ENCODE measurements around the gene CRYBG1. TPM values are rescaled to one million over a fixed set of nuclear protein-coding genes. Genes with fewer than 3 reads are reported as not detected.

Gene CRYBG1
- total RNA-seq, 2 donors from 2014 or later = 2.5 to 2.7 TPM

- peak; percentile 61 for DNase-seq
- 0 to 23% methylated on average over 1 to 2 of the region's 2 CpGs for WGBS, 2 experiments (ENCODE audit: insufficient coverage in 1 of 2, insufficient read length in 1 of 2)
- no peak overlapping the region for H3K27ac Mint-ChIP-seq
- H3K9me3 Mint-ChIP-seq = peaks cover 8% of the 10 kb centered on the region
- H3K36me3 Mint-ChIP-seq (ENCODE audit: low read depth) = peaks cover 3% of the 10 kb centered on the region
- H3K9me3 ChIP-seq (ENCODE audit: control insufficient read depth, low read length) = no peaks in the 10 kb centered on the region
- H3K4me1 ChIP-seq (ENCODE audit: control insufficient read depth, insufficient read depth, low read length) = no peaks in the 10 kb centered on the region
- H3K4me3 ChIP-seq (ENCODE audit: low read length) = no peak overlapping the region
- H3K36me3 ChIP-seq (ENCODE audit: control insufficient read depth, insufficient read depth, low read length) = no peaks in the 10 kb centered on the region
- H3K4me3 Mint-ChIP-seq = no peak overlapping the region
- no peak overlapping the region for H3K27ac ChIP-seq (ENCODE audit: low read depth, low read length)
- H3K9ac ChIP-seq (ENCODE audit: extremely low read depth, low read length, poor library complexity, severe bottlenecking) = no peak overlapping the region
- peaks cover 3% of the 10 kb centered on the region for H3K4me1 Mint-ChIP-seq
- peak; percentile 87 for TF ChIP-seq CTCF (conservative IDR thresholded peaks at IDR 0.05)
- H3K27me3 Mint-ChIP-seq (ENCODE audit: insufficient read depth) = no peaks in the 10 kb centered on the region
- H3K27me3 ChIP-seq (ENCODE audit: control insufficient read depth, insufficient read depth, low read length, poor library complexity, severe bottlenecking) = no peaks in the 10 kb centered on the region
Observed at GRCh38 chr6:106608080-106608668, 247.7 kb downstream of the CRYBG1 start.

- Mint-ChIP-seq H3K9me3 (peaks cover 8% of the 10 kb centered on the region), H3K27ac (no peak overlapping the region), H3K27me3 (ENCODE audit: insufficient read depth) (no peaks in the 10 kb centered on the region), H3K4me1 (peaks cover 18% of the 10 kb centered on the region), H3K4me3 (no peak overlapping the region), H3K36me3 (ENCODE audit: low read depth) (peaks cover 3% of the 10 kb centered on the region)
- Histone ChIP-seq H3K9me3 (ENCODE audit: control insufficient read depth, low read length) (no peaks in the 10 kb centered on the region), H3K4me3 (ENCODE audit: low read length) (no peak overlapping the region), H3K27me3 (ENCODE audit: control insufficient read depth, insufficient read depth, low read length, poor library complexity, severe bottlenecking) (no peaks in the 10 kb centered on the region), H3K27ac (ENCODE audit: low read depth, low read length) (no peak overlapping the region), H3K36me3 (ENCODE audit: control insufficient read depth, insufficient read depth, low read length) (no peaks in the 10 kb centered on the region), H3K9ac (ENCODE audit: extremely low read depth, low read length, poor library complexity, severe bottlenecking) (no peak overlapping the region), H3K4me1 (ENCODE audit: control insufficient read depth, insufficient read depth, low read length) (no peaks in the 10 kb centered on the region)
- TF ChIP-seq CTCF (conservative IDR thresholded peaks at IDR 0.05) = peak; percentile 74
- DNase-seq = peak; percentile 69
- 78 to 80% methylated on average over 5 to 6 of the region's 6 CpGs for WGBS, 2 experiments (ENCODE audit: insufficient coverage in 1 of 2, insufficient read length in 1 of 2)
Observed at GRCh38 chr6:106609699-106610098, 249.2 kb downstream of the CRYBG1 start.

GRCh38 chr6:106611030-106611429, 250.5 kb downstream of the CRYBG1 start:
- no peak overlapping the region for H3K9ac ChIP-seq (ENCODE audit: extremely low read depth, low read length, poor library complexity, severe bottlenecking)
- H3K4me1 ChIP-seq (ENCODE audit: control insufficient read depth, insufficient read depth, low read length) = no peaks in the 10 kb centered on the region
- no peaks in the 10 kb centered on the region for H3K36me3 ChIP-seq (ENCODE audit: control insufficient read depth, insufficient read depth, low read length)
- H3K4me1 Mint-ChIP-seq = peaks cover 18% of the 10 kb centered on the region
- H3K27me3 ChIP-seq (ENCODE audit: control insufficient read depth, insufficient read depth, low read length, poor library complexity, severe bottlenecking) = no peaks in the 10 kb centered on the region
- H3K27ac ChIP-seq (ENCODE audit: low read depth, low read length) = no peak overlapping the region
- H3K9me3 ChIP-seq (ENCODE audit: control insufficient read depth, low read length) = no peaks in the 10 kb centered on the region
- no peak for TF ChIP-seq CTCF (conservative IDR thresholded peaks at IDR 0.05)
- 97 to 100% methylated on average over 1 to 2 of the region's 2 CpGs for WGBS, 2 experiments (ENCODE audit: insufficient coverage in 1 of 2, insufficient read length in 1 of 2)
- no peaks in the 10 kb centered on the region for H3K27me3 Mint-ChIP-seq (ENCODE audit: insufficient read depth)
- H3K36me3 Mint-ChIP-seq (ENCODE audit: low read depth) = peaks cover 1% of the 10 kb centered on the region
- no peak overlapping the region for H3K27ac Mint-ChIP-seq
- no peak overlapping the region for H3K4me3 ChIP-seq (ENCODE audit: low read length)
- H3K9me3 Mint-ChIP-seq = peaks cover 4% of the 10 kb centered on the region
- no peak overlapping the region for H3K4me3 Mint-ChIP-seq
- DNase-seq = no peak

All from endodermal cell (in vitro differentiated cells).